SKM-1 treated with dmso at 0.1 percent for 144 hours (cell line): Measurements from ENCODE around the gene GMPR2.
"Not testable (repeated sequence)": the region's sequence is repeated elsewhere in the genome, so short reads cannot be mapped to it uniquely, and the experiment has no call there.

Source experiments
- DNase-seq: peaks from one replicate; lab custom pipeline; 2025; ENCODE audit not compliant: unreplicated experiment; lab: John Stamatoyannopoulos, UW

Gene GMPR2

DNA sequence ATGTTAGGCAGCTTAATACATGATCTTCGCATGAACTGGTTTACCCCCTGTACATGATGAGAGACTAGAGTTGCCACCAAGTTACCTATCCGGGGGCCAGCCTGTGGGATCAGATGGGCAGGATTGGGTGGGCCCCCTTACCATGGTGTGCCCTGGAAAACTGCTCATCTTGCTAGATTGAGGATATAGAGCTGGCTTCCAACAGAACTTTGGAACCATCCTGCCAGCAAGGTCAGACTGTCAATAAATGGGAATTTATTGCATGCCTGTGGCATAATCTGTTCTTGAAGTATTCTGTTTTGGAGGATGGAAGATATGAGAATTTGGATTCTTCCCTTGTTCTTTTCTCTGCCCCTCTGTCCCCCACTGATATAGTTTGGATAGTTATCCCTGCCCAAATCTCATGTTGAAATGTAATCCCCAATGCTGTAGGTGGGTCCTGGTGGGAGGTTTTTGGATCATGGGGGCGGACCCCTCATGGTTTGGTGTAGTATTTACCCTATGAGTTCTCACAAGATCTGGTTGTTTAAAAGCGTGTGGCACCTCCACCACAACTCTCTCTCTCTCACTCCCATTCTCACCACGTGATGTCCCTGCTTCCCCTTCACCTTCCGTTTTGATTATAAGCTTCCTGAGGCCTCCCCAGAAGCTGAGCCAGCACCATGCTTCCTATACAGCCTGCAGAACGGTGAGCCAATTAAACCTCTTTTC is 33.8 kb upstream of the GMPR2 start:
- DNase-seq: no peak

GRCh38 chr14:24202538-24202937 is 30.2 kb upstream of the GMPR2 start:
- DNase-seq: not testable (repeated sequence)

- not testable (repeated sequence) for DNase-seq
These were observed 29.4 kb upstream of the GMPR2 start for GRCh38 chr14:24203249-24203886.

- no peak for DNase-seq
These were observed 28.3 kb upstream of the GMPR2 start for GRCh38 chr14:24204163-24205146.

- no peak for DNase-seq
These were observed 26.2 kb upstream of the GMPR2 start for GRCh38 chr14:24206260-24207103.

DNA sequence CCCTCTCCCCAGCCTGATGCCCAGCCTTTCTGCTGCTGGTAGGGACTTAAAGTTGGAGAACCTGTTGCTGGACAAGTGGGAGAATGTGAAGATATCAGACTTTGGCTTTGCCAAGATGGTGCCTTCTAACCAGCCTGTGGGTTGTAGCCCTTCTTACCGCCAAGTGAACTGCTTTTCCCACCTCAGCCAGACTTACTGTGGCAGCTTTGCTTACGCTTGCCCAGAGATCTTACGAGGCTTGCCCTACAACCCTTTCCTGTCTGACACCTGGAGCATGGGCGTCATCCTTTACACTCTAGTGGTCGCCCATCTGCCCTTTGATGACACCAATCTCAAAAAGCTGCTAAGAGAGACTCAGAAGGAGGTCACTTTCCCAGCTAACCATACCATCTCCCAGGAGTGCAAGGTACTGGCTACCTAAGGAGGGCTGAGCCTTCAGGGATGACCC is 25.6 kb upstream of the GMPR2 start:
- no peak for DNase-seq

- DNase-seq: no peak
These were observed 25.1 kb upstream of the GMPR2 start for GRCh38 chr14:24207625-24208024.

DNA sequence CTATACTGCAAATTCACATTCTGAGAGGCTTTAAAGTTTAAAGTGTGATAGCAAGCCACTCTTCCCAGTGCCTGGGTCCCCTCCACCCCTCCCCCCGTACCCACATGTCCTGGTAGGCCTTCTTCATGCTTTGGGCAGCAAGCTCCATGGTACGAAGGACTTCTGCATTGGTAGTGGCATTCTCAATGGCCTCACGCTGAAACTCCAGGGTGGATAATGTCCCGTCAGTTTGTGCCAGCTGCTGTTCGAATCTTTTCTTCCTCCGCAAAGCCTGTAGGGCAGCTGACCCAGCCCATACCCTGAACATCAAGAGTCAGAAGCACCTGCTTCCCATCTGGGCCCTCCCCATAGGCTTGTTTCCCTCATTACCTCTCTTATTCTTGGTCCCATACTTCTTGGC is 21.4 kb upstream of the GMPR2 start:
- no peak for DNase-seq

GRCh38 chr14:24212924-24213865 is 19.5 kb upstream of the GMPR2 start, which contains the start of gene CHMP4A:
Gene CHMP4A, minus strand, starts transcription at chr14:24213488. Its CDS starts 49 bp downstream, at chr14:24213439.
- peak; percentile 84 for DNase-seq

GRCh38 chr14:24213866-24214662 is 18.7 kb upstream of the GMPR2 start:
- DNase-seq: no peak

- DNase-seq: peak; percentile 52
These were observed 17.0 kb upstream of the GMPR2 start, which contains the start of gene MDP1 for GRCh38 chr14:24215495-24216344. Gene MDP1, minus strand, starts transcription at chr14:24216066. Its CDS starts 111 bp downstream, at chr14:24215955.

DNA sequence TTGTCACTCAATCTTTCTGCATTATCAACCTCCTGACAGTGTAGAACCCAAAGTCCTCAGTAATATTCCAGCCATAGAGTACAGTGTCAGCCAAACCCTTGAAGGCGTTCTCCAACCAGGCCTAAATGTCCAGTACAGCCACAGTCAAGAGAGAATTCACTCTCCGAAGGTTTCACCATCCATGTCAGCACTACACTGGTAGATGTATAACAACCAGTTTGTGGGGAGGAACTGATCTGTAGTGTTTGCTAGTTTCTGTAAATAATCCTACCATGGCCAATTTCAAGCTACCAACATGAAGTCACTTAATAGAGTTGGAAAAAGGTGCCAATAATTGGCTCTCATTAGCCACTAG is 16.4 kb upstream of the GMPR2 start:
- no peak for DNase-seq

GRCh38 chr14:24216876-24217275 is 15.9 kb upstream of the GMPR2 start:
- DNase-seq: not testable (repeated sequence)

GRCh38 chr14:24219080-24219479 is 13.6 kb upstream of the GMPR2 start:
- DNase-seq: no peak

DNA sequence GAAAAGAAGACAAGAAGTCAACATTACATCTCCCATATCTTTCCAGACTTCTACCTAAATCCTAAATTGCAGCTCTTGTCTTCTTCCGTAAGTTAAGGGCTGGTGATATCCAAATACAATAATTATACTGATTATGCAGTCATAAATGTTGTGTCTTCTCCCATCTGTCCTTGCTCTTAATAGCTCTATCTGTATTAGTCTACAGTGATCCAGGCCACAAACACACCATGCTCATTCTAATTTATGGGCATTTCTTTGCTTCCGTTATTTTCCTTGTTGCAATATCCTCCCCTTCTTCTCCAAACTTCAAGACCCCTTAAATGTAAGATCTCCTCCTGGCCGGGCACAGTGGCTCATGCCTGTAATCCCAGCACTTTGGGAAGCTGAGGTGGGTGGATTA is 13.2 kb upstream of the GMPR2 start:
- DNase-seq: no peak

DNA sequence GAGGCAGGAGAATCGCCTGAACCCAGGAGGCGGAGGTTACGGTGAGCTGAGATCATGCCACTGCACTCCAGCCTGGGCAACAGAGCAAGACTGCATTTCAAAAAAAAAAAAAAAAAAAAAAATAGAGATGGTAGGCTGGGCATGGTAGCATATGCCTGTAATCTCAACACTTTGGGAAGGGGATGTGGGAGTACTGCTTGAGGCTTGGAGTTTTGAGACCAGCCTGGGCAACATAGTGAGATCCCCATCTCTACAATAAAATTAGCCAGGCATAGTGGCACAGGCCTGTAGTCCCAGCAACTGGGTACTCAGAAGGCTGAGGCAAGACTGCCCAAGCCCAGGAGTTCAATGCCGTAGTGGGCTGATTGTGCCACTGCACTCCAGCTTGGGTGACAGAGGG is 9.7 kb upstream of the GMPR2 start:
- DNase-seq: not testable (repeated sequence)

DNA sequence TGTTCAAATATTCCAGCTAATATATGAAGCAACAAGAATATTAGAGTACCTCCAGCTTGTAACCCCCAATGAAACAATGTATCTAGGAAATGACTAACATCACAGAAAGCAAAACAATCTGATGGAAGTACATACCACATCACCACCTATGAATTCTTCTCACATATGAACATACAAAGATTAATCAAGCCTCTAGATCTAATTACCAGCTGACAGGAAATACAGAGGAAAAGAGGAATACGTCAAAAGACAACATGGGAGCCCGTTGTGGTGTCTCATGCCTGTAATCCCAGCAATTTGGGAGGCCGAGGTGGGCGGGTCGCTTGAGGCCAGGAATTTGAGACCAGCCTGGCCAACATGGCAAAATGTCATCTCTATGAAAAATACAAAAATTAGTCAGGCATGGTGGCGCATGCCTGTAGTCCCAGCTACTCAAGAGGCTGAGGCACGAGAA is 8.1 kb upstream of the GMPR2 start:
- no peak for DNase-seq

GRCh38 chr14:24226473-24226872 is 6.3 kb upstream of the GMPR2 start:
- DNase-seq: no peak
